OCI-LY3 (cell line): ENCODE data around the gene PTCD1.

Experiments
- H2AFZ ChIP-seq: fragments of 200-600, 300-600 bp; shearing (Covaris generic); 2 replicates; pipeline ENCODE4 v1.6.0; 2014; ENCODE audit warnings: antibody characterized with exemption, low read depth, low read length
- H3K27ac ChIP-seq: fragments of 200-600, 300-600 bp; sonication (generic); 2 replicates; pipeline ENCODE4 v1.5.1; 2014; ENCODE audit warnings: mild to moderate bottlenecking, low read length, moderate library complexity, mixed read lengths
- H3K27me3 ChIP-seq: fragments of 200-600, 300-600 bp; sonication (generic); 2 replicates; pipeline ENCODE4 v1.6.1; 2014; ENCODE audit warnings: low read depth, low read length, mixed read lengths
- H3K36me3 ChIP-seq: fragments of 200-600, 300-600 bp; sonication (generic); replicated peaks from 2 replicates; pipeline ENCODE3; 2014; ENCODE audit warnings: low read depth, low read length, mixed read lengths
- H3K4me1 ChIP-seq: fragments of 300-600, 200-600 bp; sonication (generic); 2 replicates; pipeline ENCODE4 v1.6.1; 2014; ENCODE audit warnings: low read length, mixed read lengths
- H3K4me2 ChIP-seq: fragments of 200-600, 300-600 bp; sonication (generic); 2 replicates; pipeline ENCODE4 v1.6.1; 2014; ENCODE audit warnings: low read length, mixed read lengths
- H3K4me3 ChIP-seq: fragments of 300-600, 200-600 bp; sonication (generic); 2 replicates; pipeline ENCODE4 v1.5.1; 2014; ENCODE audit warnings: antibody characterized with exemption, mild to moderate bottlenecking, low read length, moderate library complexity
- H3K79me2 ChIP-seq: fragments of 300-600, 200-600 bp; shearing (Covaris generic); 2 replicates; pipeline ENCODE4 v1.6.1; 2014; ENCODE audit warnings: mild to moderate bottlenecking, low read length, mixed read lengths
- H3K9ac ChIP-seq: fragments of 300-600, 200-600 bp; shearing (Covaris generic); 2 replicates; pipeline ENCODE4 v1.6.0; 2014; ENCODE audit warnings: mild to moderate bottlenecking, low read length, moderate library complexity
- H3K9me3 ChIP-seq: fragments of 200-600, 300-600 bp; shearing (Covaris generic); 2 replicates; pipeline ENCODE4 v1.6.1; 2014; ENCODE audit warnings: low read length, mixed read lengths; ENCODE audit not compliant: insufficient read depth
- H4K20me1 ChIP-seq: fragments of 200-600, 300-600 bp; sonication (generic); 2 replicates; pipeline ENCODE4 v1.6.1; 2016; ENCODE audit warnings: low read length, mixed read lengths; ENCODE audit not compliant: insufficient read depth
- CTCF ChIP-seq: fragments of 200-600, 300-600 bp; sonication (generic); IDR thresholded peaks from 2 replicates; pipeline ENCODE4 v1.5.1; 2014; ENCODE audit warnings: antibody characterized with exemption, low read length, low read depth
- EZH2phosphoT487 ChIP-seq: fragments of 200-600 bp; shearing (Covaris generic); IDR thresholded peaks from 2 replicates; pipeline ENCODE4 v1.6.1; 2018; ENCODE audit warnings: antibody characterized with exemption, mixed run types, low read depth

Gene PTCD1

GRCh38 chr7:99408379-99409191 lies 30.0 kb downstream of the PTCD1 start, which contains the start of the genes BUD31 and PDAP1:
Gene BUD31, plus strand, starts transcription at chr7:99408969. Its CDS starts 2,124 bp downstream, at chr7:99411093.
Gene PDAP1, minus strand, starts transcription at chr7:99408597. Its CDS starts 49 bp downstream, at chr7:99408548.
- Histone ChIP-seq H4K20me1 (peaks cover 23% of the 10 kb centered on the region), H3K27me3 (no peaks in the 10 kb centered on the region), H2AFZ (peak within 1 kb of the TSS; percentile 39; the same call in 1 of the 2 replicates), H3K4me2 (peak within 1 kb of the TSS; percentile 96), H3K9ac (peak within 1 kb of the TSS; percentile 99), H3K4me1 (peaks cover 17% of the 10 kb centered on the region), H3K9me3 (no peaks in the 10 kb centered on the region), H3K27ac (peak within 1 kb of the TSS; percentile 84), H3K4me3 (peak within 1 kb of the TSS; percentile 91), H3K36me3 (peaks cover 31% of the 10 kb centered on the region), H3K79me2 (peaks cover 80% of the 10 kb centered on the region)
- no peak for TF ChIP-seq EZH2phosphoT487
- TF ChIP-seq CTCF: no peak

- Histone ChIP-seq H4K20me1 (peaks cover 23% of the 10 kb centered on the region), H3K4me1 (peaks cover 17% of the 10 kb centered on the region), H3K4me2 (peak overlapping the region; percentile 96), H3K27ac (peak overlapping the region; percentile 84), H3K9me3 (no peaks in the 10 kb centered on the region), H3K4me3 (peak overlapping the region; percentile 91), H3K36me3 (peaks cover 32% of the 10 kb centered on the region), H3K27me3 (no peaks in the 10 kb centered on the region), H3K79me2 (peaks cover 82% of the 10 kb centered on the region), H2AFZ (no peak overlapping the region), H3K9ac (peak overlapping the region; percentile 99)
- TF ChIP-seq CTCF: no peak
- no peak for TF ChIP-seq EZH2phosphoT487
Observed at GRCh38 chr7:99407872-99408378, 30.7 kb downstream of the PTCD1 start.

GRCh38 chr7:99406557-99406956 lies 32.0 kb downstream of the PTCD1 start:
- Histone ChIP-seq H3K36me3 (peaks cover 29% of the 10 kb centered on the region), H3K4me2 (peak overlapping the region; percentile 96), H3K27ac (no peak overlapping the region), H3K79me2 (peaks cover 82% of the 10 kb centered on the region), H3K9ac (peak overlapping the region; percentile 99), H4K20me1 (peaks cover 23% of the 10 kb centered on the region), H3K4me3 (peak overlapping the region; percentile 91; the same call in 1 of the 2 replicates), H2AFZ (no peak overlapping the region), H3K27me3 (no peaks in the 10 kb centered on the region), H3K9me3 (no peaks in the 10 kb centered on the region), H3K4me1 (peaks cover 17% of the 10 kb centered on the region)
- TF ChIP-seq EZH2phosphoT487: no peak
- no peak for TF ChIP-seq CTCF

GRCh38 chr7:99404977-99405320 lies 33.6 kb downstream of the PTCD1 start:
- TF ChIP-seq EZH2phosphoT487: no peak
- TF ChIP-seq CTCF: no peak
- no peak overlapping the region for H2AFZ ChIP-seq
- no peaks in the 10 kb centered on the region for H3K27me3 ChIP-seq
- peaks cover 70% of the 10 kb centered on the region for H3K79me2 ChIP-seq
- peaks cover 33% of the 10 kb centered on the region for H3K36me3 ChIP-seq
- H3K9me3 ChIP-seq: no peaks in the 10 kb centered on the region
- no peak overlapping the region for H3K4me2 ChIP-seq
- H3K9ac ChIP-seq: no peak overlapping the region
- H3K4me1 ChIP-seq: peaks cover 15% of the 10 kb centered on the region
- no peak overlapping the region for H3K27ac ChIP-seq
- H3K4me3 ChIP-seq: no peak overlapping the region
- H4K20me1 ChIP-seq: peaks cover 23% of the 10 kb centered on the region
